Dermis blood vessel endothelial cell (primary cell): ENCODE measurements around the gene RTN4IP1. TPM values are rescaled to one million over a fixed set of nuclear protein-coding genes. Genes with fewer than 3 reads are reported as not detected.
"Not testable (repeated sequence)": the region's sequence is repeated elsewhere in the genome, so short reads cannot be mapped to it uniquely, and the experiment has no call there.

ENCODE experiments used
- DNase-seq: peaks from one replicate; pipeline ENCODE4 v3.0.0; 2010
- total RNA-seq: library from RNA; depleted of rRNA; stranded (reverse); fragments of >200 nt; gene quantifications from 2 replicates; pipeline ENCODE4 v1.2.3, GENCODE V29; 2014

The RTN4IP1 gene
- total RNA-seq, 1 donor from 2014 or later: 5.4 TPM

DNA sequence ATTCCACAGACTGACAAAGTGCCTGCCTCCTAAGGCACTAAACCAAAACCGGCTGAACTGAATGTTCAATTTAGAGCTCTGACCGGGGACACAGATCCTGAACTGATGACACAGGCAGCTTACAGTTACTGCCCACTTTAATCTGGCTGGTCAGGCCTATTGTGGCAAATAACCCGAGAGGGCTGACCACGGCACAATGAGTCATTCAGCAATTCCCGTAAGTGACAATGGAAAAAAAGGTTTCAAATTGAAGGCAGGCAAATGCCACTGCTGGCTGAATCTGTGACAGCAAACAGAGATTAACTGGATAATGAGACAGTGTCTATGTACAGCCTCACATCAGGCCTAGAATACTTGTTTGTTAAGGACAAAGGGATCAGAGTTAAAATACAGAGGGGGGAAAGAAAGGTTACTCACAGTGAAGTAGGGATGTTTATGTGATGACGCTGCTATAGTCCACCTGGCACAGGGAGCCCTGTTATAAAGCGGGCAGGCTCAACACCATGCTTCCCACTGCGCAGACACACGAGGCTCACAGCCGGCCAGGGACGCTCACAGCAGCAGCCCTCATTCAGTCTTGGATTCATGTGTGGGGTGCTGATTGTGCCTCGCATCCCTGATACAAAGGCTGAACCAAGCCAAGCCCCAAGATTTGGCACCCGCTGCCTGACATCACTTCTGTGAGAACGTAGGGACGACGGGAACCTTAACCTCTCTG is 54.4 kb downstream of the RTN4IP1 start:
- peak; percentile 81 for DNase-seq

GRCh38 chr6:106572875-106573585 is 56.3 kb downstream of the RTN4IP1 start:
- no peak for DNase-seq

- no peak for DNase-seq
These were observed 56.9 kb downstream of the RTN4IP1 start for GRCh38 chr6:106572436-106572835.

- DNase-seq: no peak
These were observed 59.9 kb downstream of the RTN4IP1 start for GRCh38 chr6:106569428-106569827.

DNA sequence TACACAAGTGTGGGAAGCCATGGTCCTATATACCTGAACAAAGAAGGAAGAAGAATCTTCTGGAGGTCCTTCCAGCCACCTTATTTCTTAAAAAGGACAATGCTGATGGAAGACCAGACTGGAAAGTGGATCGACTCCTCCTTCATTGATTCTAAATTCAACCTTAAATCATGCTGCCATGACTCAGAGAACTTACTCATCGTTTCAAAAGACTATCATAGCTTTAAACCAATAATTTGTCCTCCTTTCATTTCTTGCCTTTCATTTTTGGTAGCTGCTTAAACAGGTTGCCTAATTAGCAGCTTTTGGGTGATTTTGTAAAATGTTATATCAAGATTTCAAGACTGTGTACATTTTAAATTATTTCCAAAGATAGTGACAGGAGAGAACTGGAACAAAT is 60.8 kb downstream of the RTN4IP1 start:
- DNase-seq: no peak

- DNase-seq: no peak
These were observed 64.8 kb downstream of the RTN4IP1 start for GRCh38 chr6:106564476-106564875.

- no peak for DNase-seq
These were observed 65.7 kb downstream of the RTN4IP1 start for GRCh38 chr6:106563614-106564013.

- no peak for DNase-seq
These were observed 67.5 kb downstream of the RTN4IP1 start for GRCh38 chr6:106561686-106562405.

- DNase-seq: no peak
These were observed 68.2 kb downstream of the RTN4IP1 start for GRCh38 chr6:106560996-106561685.

- not testable (repeated sequence) for DNase-seq
These were observed 69.6 kb downstream of the RTN4IP1 start for GRCh38 chr6:106559659-106560058.

GRCh38 chr6:106558364-106558763 is 70.9 kb downstream of the RTN4IP1 start:
- no peak for DNase-seq

DNA sequence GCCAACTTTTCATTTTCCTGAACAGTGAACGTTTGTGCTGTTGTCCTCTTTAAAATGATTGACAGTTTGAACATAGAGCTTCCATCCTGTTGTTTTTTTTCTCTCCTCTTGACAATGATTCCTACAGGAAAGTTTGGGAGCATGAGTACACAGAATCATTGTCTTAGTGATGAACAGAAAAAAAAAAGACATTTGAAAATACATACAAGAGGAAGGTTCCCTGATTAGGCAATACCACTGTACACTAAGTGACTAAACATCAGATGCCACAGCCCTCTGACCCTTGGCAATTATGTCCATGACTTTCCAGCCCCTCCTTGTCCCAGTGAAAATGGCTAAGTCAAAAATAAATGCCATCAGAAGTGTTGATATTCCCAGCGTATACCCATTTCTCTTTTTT is 71.5 kb downstream of the RTN4IP1 start:
- no peak for DNase-seq

GRCh38 chr6:106556368-106556960 is 72.8 kb downstream of the RTN4IP1 start:
- peak; percentile 72 for DNase-seq

DNA sequence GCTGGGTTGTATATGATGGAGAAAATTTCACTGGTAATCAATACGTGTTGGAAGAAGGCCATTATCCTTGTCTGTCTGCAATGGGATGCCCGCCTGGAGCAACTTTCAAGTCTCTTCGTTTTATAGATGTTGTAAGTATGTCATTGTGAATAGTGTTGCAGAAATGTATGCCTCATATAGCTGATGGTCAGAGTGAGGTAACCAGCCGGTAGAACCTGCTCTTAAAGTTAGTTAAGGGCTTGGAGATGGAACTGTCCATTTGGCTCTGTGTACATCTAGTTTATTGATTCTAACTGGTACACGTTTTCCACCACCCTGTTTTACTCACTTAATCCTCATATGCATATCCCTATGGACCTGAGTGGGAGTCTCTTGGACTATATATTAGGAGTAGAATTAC is 73.5 kb downstream of the RTN4IP1 start:
- DNase-seq: no peak

DNA sequence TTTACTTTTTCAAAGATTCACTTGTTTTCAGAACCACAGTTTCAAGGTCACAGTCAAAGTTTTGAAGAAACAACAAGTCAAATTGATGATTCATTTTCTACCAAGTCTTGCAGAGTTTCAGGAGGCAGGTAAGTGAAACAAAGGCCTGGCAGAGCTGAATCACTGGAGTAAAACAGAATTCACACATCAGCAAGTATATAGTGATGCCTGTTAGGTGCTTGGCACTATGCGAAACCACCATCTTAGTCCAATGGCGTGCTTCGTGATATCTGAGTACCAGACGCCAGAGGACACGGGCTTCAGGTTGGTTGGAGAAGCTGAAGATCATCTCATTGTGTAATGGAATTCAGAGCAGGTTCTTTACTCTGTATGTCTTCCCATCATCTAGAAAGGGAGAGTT is 75.9 kb downstream of the RTN4IP1 start:
- peak; percentile 25 for DNase-seq

GRCh38 chr6:106551155-106551554 is 78.1 kb downstream of the RTN4IP1 start:
- no peak for DNase-seq

DNA sequence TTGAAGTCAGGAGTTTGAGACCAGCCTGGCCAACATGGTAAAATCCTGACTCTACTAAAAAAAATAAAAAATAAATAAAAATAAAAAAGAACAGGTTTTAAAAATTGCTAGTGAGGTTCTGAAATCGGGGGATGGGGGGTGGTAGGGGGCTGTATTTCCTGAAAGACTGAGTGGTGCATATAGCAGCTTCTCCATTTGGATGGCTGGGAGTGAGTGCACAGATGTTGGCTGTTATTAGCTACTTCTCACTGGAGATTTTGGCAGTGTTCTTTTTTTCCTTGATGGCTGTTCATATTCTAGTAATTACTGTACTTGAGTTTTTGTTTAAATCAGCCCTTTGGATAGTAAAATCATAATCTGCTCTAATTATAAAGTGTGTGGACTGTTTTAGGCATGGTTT is 79.8 kb downstream of the RTN4IP1 start:
- DNase-seq: no peak

DNA sequence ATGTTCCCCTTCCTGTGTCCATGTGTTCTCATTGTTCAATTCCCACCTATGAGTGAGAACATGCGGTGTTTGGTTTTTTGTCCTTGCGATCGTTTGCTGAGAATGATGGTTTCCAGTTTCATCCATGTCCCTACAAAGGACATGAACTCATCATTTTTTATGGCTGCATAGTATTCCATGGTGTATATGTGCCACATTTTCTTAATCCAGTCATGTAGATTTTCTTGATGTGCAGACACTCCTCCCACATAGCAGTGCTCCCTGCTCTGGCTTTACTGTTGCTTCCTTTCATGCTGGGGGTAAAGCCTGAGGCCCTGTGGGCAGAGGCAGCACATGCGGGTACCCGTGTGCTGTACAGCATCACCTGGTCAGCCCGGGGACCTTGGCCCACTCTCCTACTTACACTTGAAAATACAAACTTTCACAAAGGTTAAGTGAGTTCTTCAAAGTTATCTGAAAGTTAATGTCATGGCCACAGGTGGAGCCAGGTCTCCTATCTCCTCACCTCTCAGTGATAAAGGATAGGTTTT is 80.3 kb downstream of the RTN4IP1 start:
- DNase-seq: not testable (repeated sequence)

GRCh38 chr6:106547601-106548453 is 81.5 kb downstream of the RTN4IP1 start:
- peak; percentile 63 for DNase-seq

DNA sequence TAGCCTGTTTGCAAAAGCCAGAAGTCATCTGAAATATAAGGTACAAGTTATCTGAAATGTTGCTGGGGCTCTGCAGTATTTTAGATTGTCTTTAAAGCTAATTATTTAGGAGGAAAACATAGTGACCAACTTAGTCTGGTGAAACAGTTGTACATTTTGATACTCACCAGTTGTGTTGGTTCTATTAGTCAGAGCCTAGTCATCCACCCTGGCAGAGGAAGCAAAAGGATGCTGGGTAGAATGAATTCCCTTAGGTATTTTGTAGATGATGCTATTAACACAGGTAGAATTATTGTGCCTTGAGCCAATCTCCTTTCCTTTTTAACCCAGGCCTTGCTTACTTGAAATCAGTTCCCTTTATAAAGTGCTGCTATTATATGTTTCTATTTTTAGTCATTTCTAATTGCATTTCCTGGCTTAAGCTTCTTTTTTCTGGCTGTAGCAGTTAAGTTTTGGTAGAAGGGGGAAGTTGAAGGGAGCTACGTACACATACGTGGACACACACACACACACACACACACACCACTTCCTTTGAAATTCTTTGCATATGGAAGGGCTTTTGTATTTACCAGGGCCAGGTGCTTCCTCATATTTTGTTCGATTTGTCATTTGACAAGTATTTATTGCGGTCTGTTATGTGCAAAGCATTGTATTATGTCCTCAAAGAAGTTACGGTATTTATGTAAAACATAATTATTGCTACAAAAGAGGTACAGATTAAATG is 82.4 kb downstream of the RTN4IP1 start:
- peak; percentile 97 for DNase-seq

DNA sequence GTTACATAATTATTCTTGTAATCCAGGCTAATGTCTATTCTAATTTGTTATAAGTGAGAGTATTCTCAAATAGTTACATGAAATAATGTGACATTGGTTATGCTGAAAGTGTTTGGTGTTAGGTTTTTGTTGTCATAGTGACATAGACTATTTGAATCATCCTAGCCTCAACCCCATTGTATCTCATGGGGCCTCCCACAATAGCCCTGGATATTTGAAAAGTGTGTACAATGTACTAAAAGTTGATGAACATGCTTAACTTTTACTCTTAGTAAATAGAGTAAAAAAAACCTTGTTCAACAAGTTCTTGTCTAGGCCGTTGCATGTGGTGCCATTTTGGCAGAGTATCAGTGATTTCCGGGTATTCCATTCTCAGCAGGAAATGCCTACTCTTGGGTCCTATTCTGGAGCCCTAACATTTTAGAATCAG is 83.0 kb downstream of the RTN4IP1 start:
- peak; percentile 80 for DNase-seq
